GM13976 (cell line): ENCODE results near the gene TDP1.

Experiments used
- DNase-seq: peaks from one replicate; pipeline ENCODE4 v3.0.0; 2012; ENCODE audit warnings: low spot score
- in situ Hi-C: fragments of 300-500 bp; cut with MboI; formaldehyde crosslinking; loops from one replicate; pipeline ENCODE4 v1.12.0; 2022; ENCODE audit warnings: low sequenced_read_pairs, mixed read lengths, inconsistent platforms; ENCODE audit not compliant: unreplicated experiment
- TF ChIP-seq, protein P1 (sequence below): IDR thresholded peaks from 2 replicates; pipeline ENCODE4 v1.5.1; 2012; ENCODE audit warnings: borderline replicate concordance, mild to moderate bottlenecking; ENCODE audit not compliant: insufficient read depth; ENCODE audit errors: extremely low read depth, missing control alignments, control extremely low read depth

The TDP1 gene

DNA sequence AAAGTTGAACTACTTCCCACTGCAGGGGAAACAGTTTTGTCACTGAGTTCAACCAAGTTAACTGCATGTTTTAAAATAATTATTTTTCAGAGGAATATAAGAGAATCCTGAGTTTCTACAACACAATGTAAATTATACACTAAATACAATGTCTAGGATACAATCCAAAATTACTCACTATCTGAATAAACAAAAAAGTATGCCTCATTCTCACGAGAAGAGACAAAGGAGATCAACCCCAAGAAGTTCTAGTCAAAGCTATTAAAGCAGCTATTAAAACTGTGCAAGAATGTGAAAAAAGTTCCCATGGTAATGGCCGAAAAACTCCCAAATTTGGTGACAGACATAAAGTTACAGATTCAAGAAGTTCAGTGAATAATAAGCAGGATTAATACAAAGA lies 97.3 kb downstream of the TDP1 start:
- TF ChIP-seq, protein P1, sequence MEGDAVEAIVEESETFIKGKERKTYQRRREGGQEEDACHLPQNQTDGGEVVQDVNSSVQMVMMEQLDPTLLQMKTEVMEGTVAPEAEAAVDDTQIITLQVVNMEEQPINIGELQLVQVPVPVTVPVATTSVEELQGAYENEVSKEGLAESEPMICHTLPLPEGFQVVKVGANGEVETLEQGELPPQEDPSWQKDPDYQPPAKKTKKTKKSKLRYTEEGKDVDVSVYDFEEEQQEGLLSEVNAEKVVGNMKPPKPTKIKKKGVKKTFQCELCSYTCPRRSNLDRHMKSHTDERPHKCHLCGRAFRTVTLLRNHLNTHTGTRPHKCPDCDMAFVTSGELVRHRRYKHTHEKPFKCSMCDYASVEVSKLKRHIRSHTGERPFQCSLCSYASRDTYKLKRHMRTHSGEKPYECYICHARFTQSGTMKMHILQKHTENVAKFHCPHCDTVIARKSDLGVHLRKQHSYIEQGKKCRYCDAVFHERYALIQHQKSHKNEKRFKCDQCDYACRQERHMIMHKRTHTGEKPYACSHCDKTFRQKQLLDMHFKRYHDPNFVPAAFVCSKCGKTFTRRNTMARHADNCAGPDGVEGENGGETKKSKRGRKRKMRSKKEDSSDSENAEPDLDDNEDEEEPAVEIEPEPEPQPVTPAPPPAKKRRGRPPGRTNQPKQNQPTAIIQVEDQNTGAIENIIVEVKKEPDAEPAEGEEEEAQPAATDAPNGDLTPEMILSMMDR: no peak
- in situ Hi-C loops: no loop called here
- DNase-seq: no peak

DNA sequence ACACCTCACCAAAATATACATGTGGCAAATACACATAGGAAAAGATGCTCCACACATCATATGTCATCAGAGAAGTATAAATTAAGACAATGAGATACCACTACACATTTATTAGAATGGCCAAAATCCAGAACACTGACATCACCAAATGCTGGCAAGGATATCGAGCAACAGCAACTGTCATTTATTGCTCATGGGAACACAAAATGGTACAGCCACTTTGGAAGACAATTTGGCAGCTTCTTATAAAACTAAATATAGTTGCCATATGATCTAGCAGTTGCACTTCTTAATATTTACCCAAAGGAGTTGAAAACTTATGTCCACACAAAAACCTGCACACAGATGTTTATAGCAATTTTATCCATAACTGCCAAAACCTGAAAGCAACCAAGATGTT lies 99.1 kb downstream of the TDP1 start:
- TF ChIP-seq, protein P1: no peak
- in situ Hi-C loops: no loop called here
- DNase-seq: no peak

DNA sequence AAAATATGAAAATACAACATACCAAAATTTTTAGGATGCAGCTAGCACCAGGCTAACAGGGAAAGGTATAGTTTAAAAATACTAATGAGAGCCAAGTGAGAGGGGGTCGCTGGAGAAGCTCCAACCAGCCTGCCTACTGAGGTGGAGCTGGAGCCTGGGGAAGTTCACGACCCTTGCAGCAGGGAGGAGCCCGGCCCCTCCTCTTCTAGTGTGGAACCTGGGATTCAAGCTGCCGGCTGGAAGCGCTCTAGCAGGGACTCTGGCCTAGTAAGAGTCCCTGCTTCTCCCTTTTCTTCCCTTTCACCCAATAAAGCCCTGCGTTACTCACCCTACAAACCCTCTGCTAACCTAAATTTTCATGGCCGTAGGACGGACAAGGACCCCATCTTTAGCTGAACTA lies 101.1 kb downstream of the TDP1 start:
- in situ Hi-C loops: no loop called here
- no peak for DNase-seq
- TF ChIP-seq, protein P1: no peak

DNA sequence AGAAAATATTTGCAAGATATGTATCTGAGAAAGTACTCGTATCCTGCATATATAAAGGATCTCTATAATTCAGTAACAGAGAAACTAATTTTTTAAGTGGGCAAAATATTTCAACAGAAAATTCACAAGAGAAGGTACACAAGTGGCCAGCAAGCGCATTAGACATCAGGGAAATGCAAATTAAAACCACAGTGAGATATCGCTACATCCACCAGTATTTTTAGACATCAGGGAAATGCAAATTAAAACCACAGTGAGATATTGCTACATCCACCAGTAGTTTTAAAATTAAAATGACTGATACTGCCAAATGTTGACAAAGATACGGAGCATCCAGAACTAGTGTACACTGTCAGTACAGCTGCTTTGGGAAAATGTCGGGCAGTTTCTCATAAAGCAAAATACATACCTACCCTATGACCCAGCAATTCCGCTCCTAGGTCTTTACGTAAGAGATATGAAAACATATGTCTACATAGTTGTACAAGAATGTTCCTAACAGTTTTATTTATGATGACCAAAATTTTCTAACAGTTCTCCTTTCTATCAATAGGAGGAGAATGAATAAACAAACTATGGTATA lies 103.2 kb downstream of the TDP1 start:
- in situ Hi-C loops: no loop called here
- peak; percentile 24 for DNase-seq
- TF ChIP-seq, protein P1: no peak

DNA sequence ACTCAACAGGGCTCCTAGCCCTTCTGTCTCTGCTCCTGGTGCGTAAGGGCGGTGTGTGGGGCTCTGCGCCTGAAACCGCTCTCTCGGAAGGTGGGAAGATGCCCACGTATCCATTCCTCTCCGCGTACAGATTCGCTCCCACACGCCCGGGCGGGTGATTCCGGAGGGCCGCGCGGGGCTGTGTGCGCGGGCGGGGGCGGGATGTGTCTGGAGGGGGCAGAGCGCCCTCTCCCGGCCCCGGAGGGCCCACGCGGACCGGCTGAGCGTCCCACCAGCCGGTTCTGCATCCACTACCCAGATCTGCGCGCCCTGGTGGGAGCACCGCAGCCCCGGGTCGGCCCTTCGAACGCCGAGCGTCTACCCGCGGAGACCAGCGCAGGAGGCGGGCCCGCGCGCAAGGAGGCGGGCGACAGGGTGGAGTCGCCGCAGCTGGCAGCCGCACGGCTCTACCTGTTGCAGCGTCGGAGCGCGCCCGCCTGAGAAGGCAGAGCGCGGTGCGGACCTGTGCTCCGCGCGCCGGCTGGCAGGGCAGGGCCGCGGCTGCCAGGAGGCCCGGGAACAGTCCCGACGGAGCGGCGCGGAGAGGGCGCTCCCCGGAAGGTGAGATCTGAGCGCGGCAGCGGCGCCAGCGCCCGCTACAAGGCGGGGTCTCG lies 104.7 kb downstream of the TDP1 start:
- in situ Hi-C loops: no loop called here

DNA sequence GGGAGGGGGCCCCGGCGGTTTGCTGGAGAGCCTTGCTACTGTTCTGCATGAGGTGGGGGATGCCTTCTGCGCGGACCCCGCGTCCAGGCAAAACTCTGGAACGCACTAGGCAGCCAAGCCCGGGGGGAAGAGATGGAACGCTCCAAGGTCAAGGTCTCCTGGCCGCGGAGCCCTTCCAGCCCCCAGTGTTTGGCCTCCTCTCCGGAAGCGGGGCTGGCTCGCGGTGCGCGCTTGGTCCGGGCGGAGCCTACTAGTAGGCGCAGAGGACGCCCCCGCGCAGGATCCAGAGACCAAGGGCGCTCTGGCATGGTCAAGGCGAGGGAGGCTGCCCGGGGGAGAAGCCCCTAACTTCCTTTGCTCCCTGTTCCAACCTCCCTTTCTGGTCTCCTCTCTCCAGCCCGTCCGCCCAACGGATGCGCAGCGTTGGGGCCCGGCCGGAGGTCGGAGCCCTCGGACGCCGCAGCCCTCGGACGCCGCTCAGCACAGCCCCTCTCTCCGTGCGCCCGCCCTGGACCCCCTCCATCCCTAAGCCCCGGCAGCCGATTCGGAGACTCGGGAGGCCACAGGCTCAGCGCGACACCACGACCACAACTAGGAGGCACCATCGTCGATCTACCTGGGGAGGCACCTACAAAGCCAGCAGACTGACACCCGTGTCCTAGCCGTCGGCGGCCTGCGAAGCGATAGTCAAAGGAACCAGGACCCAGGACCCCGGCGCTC lies 105.4 kb downstream of the TDP1 start:
- in situ Hi-C loops: no loop called here
- TF ChIP-seq, protein P1: no peak
- peak; percentile 57 for DNase-seq

More for the DNA sequence above, 104.7 kb downstream of the TDP1 start:
- DNase-seq: peak; percentile 86
- TF ChIP-seq, protein P1: peak; percentile 88
